ENCODE data around the gene RNF4. TPM values are rescaled to one million over a fixed set of nuclear protein-coding genes. Genes with fewer than 3 reads are reported as not detected.

The RNF4 gene
- total RNA-seq, 4 donors from 2014 or later = 29.6 to 38.1 (median 32.6) TPM

GRCh38 chr4:2434420-2434819 is 34.5 kb upstream of the RNF4 start:
- TF ChIP-seq POLR2A (IDR thresholded peaks at IDR 0.05) (no peak), CTCF (IDR thresholded peaks at IDR 0.05) (no peak)
- Histone ChIP-seq H3K9me3 (no peaks in the 10 kb centered on the region), H3K36me3 (no peaks in the 10 kb centered on the region), H3K4me1 (no peaks in the 10 kb centered on the region), H3K27me3 (no peaks in the 10 kb centered on the region), H3K27ac (no peak overlapping the region), H3K4me3 (no peak overlapping the region)
- intact Hi-C loops (cut with DNase I) = no loop called here
- DNase-seq = no peak
- WGBS, 2 donors = 20 to 62% methylated on average over 2 to 9 of the region's 9 CpGs

- Histone ChIP-seq H3K36me3 (no peaks in the 10 kb centered on the region), H3K27ac (no peak overlapping the region), H3K4me3 (no peak overlapping the region), H3K27me3 (no peaks in the 10 kb centered on the region), H3K9me3 (no peaks in the 10 kb centered on the region), H3K4me1 (no peaks in the 10 kb centered on the region)
- intact Hi-C loops (cut with DNase I) = no loop called here
- TF ChIP-seq POLR2A (IDR thresholded peaks at IDR 0.05) (no peak), CTCF (IDR thresholded peaks at IDR 0.05) (no peak)
- WGBS, 2 donors = 40 to 48% methylated on average over 9 to 10 of the region's 10 CpGs
- no peak for DNase-seq
Measured at GRCh38 chr4:2436301-2436700, 32.6 kb upstream of the RNF4 start.

- no peaks in the 10 kb centered on the region for H3K9me3 ChIP-seq
- DNase-seq = no peak
- H3K4me3 ChIP-seq = no peak overlapping the region
- H3K27ac ChIP-seq = no peak overlapping the region
- 76% methylated on average over 5 of the region's 30 CpGs; no CpG with 5 or more reads in 1 of the 2 donors for WGBS, 2 donors
- TF ChIP-seq POLR2A (IDR thresholded peaks at IDR 0.05) (no peak), CTCF (IDR thresholded peaks at IDR 0.05) (no peak)
- no peaks in the 10 kb centered on the region for H3K36me3 ChIP-seq
- intact Hi-C loops (cut with DNase I) = no loop called here
- no peaks in the 10 kb centered on the region for H3K27me3 ChIP-seq
- H3K4me1 ChIP-seq = no peaks in the 10 kb centered on the region
Measured at GRCh38 chr4:2436761-2437474, 32.0 kb upstream of the RNF4 start.

- H3K27me3 ChIP-seq = no peaks in the 10 kb centered on the region
- TF ChIP-seq CTCF (IDR thresholded peaks at IDR 0.05) = no peak
- no peak for TF ChIP-seq POLR2A (IDR thresholded peaks at IDR 0.05)
- intact Hi-C loops (cut with DNase I) = no loop called here
- H3K9me3 ChIP-seq = no peaks in the 10 kb centered on the region
- WGBS, 2 donors = 76 to 79% methylated on average over 9 to 22 of the region's 25 CpGs
- no peak overlapping the region for H3K27ac ChIP-seq
- H3K4me3 ChIP-seq = no peak overlapping the region
- DNase-seq = no peak
- no peaks in the 10 kb centered on the region for H3K36me3 ChIP-seq
- no peaks in the 10 kb centered on the region for H3K4me1 ChIP-seq
Measured at GRCh38 chr4:2437475-2438215, 31.3 kb upstream of the RNF4 start.

Measured in esophagus squamous epithelium (tissue), 5 donors.